DMS153 treated with DMSO at 0.1 percent for 48 hours (cell line): ENCODE measurements around the gene ATF6B.

ENCODE experiments used
- DNase-seq: peaks from one replicate; lab custom pipeline; 2025; ENCODE audit not compliant: unreplicated experiment; lab: John Stamatoyannopoulos, UW

The ATF6B gene

GRCh38 chr6:32132110-32132509, 4.1 kb upstream of the ATF6B start:
- no peak for DNase-seq

GRCh38 chr6:32131439-32131948, 3.4 kb upstream of the ATF6B start:
- DNase-seq = no peak

GRCh38 chr6:32129297-32130088, 1.4 kb upstream of the ATF6B start:
- DNase-seq = peak; percentile 62

- DNase-seq = no peak
Measured at GRCh38 chr6:32128751-32129296, 778 bp upstream of the ATF6B start.

- no peak for DNase-seq
Measured at GRCh38 chr6:32127409-32127716, 683 bp downstream of the ATF6B start.

GRCh38 chr6:32126880-32127279, 1.2 kb downstream of the ATF6B start:
- no peak for DNase-seq

GRCh38 chr6:32123681-32124080, 4.4 kb downstream of the ATF6B start:
- no peak for DNase-seq

GRCh38 chr6:32120573-32121059, 7.4 kb downstream of the ATF6B start:
- no peak for DNase-seq

GRCh38 chr6:32118782-32119628, 9.0 kb downstream of the ATF6B start:
- peak; percentile 68 for DNase-seq

- no peak for DNase-seq
Measured at GRCh38 chr6:32117461-32117860, 10.6 kb downstream of the ATF6B start.

GRCh38 chr6:32116674-32117073, 11.4 kb downstream of the ATF6B start:
- DNase-seq = no peak

GRCh38 chr6:32115623-32116022, 12.4 kb downstream of the ATF6B start:
- no peak for DNase-seq

- no peak for DNase-seq
Measured at GRCh38 chr6:32114796-32115195, 13.2 kb downstream of the ATF6B start.

GRCh38 chr6:32113386-32114352, 14.4 kb downstream of the ATF6B start:
- no peak for DNase-seq

- DNase-seq = no peak
Measured at GRCh38 chr6:32112431-32112980, 15.5 kb downstream of the ATF6B start.

GRCh38 chr6:32111424-32112066, 16.5 kb downstream of the ATF6B start:
- no peak for DNase-seq

GRCh38 chr6:32110632-32111031, 17.4 kb downstream of the ATF6B start:
- DNase-seq = no peak

- no peak for DNase-seq
Measured at GRCh38 chr6:32109765-32110160, 18.3 kb downstream of the ATF6B start.

GRCh38 chr6:32109114-32109764, 18.8 kb downstream of the ATF6B start, which contains the start of gene TNXB:
TNXB (minus strand) TSS chr6:32109338; CDS start chr6:32098198, 11,140 bp downstream.
- DNase-seq = no peak
